HG03135 (cell line): ENCODE data around the gene LRCH4.

Experiments
- ATAC-seq: cut with Tn5 transposase; IDR thresholded peaks from one replicate; pipeline ENCODE4 v1.9.1; 2021; ENCODE audit warnings: mild to moderate bottlenecking, moderate library complexity; ENCODE audit not compliant: unreplicated experiment

The LRCH4 gene

GRCh38 chr7:100582650-100583049, 3.3 kb downstream of the LRCH4 start:
- no peak for ATAC-seq

DNA sequence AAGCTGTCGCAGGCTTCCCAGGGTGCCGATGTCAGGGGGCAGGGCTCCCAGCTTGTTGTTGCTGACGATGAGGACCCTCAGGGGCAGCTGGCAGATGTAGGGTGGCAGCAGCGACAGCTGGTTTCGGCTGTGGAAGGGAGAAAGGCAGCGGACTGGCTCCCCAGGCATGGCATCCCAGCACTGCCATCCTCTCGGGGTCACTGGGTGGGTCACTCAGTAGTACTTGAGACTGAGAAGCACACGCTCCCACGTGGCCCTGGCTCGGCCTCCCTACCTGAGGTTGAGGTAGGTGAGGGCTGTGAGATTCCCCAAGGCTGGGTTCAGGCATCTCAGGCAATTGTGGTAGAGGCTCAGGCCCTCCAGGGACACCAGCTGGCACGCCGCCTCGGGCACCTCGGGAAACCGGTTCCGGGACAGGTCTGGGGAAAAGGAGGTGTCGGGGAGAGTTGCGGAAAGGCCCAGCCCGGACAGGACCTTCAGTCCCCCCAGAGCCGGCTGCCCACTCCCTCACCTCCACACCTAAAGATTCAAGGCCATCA, 3.8 kb downstream of the LRCH4 start:
- no peak for ATAC-seq

DNA sequence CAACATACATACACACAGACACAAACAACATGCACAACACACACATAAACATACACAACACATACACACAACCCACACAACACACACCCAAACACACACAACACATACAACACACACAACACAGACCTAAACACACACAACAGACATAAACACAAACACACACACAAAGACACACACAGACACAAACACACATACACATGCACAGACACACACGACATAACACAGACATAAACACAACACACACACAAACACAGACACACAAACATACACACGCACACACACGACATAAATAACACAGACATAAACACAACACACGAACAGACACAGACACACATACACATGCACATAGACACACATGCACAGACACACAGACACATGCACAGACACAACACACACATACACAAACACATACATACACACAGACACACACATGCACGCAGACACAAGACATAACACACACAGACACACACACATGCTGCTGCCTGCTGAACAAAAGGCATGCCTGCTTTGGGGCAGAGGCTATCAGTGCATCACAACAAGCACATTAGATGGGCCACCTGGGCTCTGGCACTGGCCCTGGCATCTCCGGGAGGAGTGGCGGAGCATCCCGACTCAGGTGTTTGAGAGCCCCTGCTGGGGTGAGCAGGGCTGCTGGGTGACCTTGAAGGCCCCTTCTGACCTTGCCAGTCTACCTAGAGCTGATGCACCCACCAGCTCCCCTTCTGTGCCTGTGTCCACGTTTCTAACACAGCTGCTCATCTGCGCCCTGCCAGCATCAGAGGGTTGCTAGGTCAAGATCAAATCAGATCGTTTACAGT, 5.3 kb downstream of the LRCH4 start:
- no peak for ATAC-seq

DNA sequence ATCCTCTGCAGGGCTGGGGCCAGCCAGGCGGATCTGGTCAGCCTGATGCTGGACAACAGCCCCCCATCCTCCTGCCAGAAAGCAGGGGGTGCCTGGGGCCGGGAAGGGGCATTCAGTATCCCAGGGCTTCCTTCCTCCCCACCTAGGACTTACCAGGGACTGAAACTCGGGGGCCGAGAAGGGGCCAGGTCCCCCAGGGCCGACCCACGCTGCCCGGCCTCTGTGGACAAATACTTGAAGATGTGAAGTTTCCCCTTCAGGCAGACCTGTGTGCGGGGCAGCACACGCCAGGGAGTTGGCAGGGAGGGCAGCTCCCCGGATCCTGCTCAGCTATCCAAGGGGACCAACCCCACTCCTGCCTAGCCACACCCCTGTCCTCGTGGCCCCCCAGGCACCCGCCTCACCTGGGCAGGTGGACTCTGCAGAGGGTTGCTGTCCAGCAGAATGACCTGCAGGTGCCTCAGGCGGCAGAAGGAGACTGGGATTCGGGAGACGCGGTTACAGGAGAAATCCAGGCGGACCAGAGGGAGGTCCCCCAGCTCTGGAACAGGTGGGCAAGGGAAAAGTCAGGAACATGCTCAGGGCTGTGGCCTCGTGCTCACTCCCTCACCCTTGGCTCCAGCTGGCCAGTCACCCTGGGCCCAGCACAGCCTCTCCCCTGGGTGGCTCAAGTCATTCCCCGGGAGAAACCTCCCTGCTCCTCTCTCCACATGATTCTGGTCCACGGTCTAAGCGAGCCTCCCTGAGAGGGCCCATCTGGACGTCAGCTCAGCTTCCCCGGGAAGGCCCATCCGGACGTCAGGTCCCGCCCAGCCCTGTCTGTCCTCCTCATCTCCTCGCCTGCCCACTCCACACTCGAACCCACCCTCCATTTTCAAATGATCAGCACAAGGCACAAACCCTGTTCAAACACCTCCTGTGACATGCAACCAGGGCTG, 7.4 kb downstream of the LRCH4 start:
- no peak for ATAC-seq

DNA sequence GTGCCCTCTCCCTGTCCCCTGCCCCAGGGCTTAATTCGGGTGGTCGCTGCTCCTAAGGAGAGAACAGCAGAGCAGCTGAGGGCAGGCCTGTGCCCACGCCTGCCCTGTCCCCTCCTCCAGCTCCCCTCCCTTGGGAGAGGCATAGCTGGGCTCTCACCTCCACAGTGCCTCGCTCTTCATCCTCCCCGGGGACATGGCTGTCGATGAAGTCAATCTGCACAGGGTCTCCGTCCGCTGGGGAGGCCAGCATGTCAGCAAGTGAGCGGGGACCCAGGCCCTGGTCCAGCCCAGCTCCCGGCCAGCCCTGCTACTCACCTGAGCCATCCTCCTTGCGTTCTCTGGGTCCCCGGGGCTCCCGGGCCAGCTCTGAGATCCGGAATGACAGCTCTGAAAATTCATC, 8.4 kb downstream of the LRCH4 start:
- ATAC-seq: no peak

DNA sequence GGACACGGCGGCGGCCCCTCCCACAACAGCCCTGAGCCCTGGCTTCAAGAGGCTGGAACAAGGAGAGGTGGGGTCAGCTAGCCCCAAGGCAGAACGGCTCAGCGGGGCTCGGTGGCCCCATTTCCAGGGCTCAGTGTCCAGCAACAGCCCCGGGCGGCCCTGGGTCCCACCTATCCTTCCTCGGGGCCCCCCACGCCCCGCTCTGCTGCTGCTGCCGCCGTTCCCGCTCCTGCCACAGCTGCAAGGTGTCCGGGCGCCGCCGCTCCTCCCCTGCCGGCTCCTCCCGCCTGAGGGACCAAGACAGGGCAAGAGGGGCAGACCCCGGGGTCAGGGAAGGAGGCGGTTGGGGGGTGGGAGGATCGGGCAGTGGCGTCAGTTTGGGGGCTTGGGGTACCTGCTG, 8.8 kb downstream of the LRCH4 start:
- ATAC-seq: no peak

DNA sequence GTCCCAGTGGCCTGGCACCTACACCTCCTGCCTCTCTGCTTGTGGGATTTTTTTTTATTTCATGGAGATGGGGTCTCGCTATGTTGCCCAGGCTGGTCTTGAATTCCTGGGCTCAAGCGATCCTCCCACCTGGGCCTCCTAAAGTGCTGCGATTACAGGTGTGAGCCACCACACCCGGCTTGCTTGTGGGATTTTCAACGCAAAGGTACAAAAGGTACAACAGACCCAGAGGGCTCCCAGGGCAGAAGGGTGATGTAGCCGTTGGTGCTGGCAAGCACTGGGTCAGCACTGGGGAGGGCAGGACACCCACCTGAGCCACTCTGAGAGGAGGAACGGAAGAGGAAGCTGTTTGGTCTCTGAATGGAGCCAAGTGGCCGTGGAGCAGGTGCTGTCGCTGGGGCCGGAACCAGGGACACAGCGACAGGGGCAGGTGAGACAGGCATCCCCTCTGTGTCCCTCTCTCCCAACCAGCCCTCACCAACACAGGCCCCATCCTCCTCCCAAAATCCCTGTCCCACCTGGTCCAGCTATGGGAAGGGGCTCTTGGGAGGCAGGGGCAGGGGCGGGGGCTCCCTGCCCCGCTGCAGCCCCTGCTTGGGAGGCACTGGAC, 9.4 kb downstream of the LRCH4 start:
- no peak for ATAC-seq

DNA sequence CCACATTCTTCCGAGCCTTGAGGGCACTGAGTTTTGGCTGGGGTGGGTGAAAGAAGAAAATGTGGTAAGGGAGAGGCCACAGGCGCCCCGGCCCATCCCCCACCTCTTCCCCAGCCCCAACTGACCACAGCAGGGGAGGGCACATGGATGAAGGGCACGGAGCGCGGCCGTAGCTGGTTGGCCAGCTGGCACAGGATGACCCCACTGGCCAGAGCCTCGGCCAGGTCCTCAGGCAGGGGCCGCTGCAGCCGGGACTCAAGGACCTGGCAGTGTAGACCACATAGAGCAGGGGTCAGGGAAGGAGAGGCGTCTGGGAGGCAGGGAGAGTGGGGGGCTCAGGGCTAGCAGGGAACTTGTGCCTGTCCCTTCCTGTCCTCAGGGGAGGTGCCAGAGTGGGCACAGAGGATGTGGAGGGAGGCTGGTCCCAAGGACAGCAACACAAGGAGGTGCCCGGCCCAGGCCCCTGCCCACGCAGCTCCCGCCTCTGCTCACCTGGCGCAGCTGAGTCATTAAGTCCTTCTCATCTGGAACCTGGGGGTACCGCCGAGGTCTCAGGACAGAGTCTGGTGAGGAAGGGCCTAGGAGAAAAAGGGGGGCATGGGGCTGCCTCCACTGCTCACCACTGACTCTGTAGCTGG, 10.1 kb downstream of the LRCH4 start:
- ATAC-seq: no peak

DNA sequence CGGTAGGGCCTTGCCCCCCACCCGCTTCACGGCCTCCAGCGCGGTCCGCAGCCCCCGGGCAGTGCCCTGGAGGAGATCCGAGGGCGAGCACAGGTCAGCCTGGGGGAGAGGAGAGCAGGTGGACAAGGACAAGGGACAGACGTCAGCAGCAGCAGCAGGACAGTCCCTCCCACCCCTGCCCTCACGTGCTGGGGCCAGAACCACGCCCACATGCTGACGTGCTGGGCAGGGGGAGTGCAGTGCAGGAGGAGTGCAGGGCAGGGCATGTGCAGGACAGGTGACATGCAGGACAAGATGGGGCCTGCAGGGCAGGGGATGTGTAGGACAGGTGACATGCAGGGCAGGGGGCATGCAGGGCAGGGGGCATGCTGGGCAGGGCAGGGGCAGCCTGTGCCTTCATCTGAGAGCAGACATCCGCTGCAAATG, 10.7 kb downstream of the LRCH4 start:
- ATAC-seq: no peak

GRCh38 chr7:100574362-100575205, 11.3 kb downstream of the LRCH4 start:
- no peak for ATAC-seq

- no peak for ATAC-seq
These were observed 12.1 kb downstream of the LRCH4 start, which contains the start of gene SAP25 for GRCh38 chr7:100573691-100574361. SAP25 (minus strand) TSS chr7:100573900; CDS start chr7:100573742, 158 bp downstream.

DNA sequence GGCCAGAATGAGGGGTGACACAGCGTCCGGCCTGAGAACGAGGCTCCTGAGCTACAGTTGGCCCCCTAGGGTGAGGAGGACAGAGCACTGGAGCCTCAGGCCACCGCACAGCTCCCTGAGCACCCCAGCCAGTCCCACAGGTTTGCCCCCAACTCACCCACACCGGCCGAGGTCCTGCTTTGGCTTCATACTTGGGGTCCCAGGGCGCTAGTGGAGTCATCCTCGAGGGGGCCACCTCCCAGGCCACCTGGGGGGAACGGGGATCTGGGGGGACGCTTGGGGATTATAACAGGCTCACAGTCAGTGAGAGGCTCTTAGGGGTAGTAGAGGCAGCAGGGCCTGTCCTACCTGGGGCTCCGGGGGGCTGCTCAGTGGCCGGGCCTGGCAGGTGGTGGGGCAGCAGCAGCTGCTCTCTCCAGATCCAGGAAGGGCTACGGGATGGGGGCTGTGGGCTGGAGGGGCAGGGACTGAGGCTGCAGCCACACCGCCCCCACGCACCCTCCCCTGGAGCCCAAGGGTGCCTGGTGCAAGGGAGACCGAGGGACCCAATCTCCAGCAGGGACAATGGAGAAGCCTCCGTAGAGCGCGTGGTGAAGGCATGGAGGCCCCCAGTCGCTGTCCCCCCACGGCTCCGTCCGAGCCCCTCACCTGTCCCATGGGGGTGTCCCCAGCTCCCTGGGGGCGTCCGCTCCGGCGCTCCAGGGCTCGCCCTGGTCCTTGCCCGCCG, 12.8 kb downstream of the LRCH4 start:
- no peak for ATAC-seq

DNA sequence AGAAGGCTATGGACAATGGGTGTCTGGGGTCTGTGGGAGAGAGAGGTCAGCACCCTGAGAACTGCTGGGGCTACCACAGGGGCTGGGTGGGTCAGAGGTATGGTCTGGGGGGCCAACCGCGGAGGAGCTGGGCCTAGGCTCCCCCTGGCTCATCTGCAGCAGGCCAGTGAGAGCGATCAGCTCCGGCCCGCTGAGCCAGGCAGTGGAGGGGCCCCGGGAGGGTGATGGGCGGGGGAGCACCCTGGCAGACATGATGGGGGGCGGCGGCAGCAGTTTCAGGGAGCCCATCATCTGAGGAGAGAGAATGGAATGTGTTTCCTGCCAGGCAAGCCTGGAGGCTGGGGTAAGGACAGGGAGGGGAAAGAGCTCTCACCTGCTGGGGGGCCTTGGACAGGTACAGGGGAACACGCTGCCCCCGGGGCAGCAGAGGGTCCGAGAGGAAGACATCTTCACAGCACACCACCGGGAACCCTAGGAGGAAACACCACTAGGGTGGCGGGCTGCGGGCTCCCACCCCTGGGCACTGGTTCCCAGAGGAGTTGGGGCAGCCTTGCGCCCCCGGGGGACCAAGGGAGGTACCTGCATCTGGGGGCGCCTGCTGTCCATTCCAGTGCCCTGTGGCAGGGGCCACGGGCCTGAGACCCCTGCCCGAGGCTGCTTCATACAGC, 13.5 kb downstream of the LRCH4 start:
- no peak for ATAC-seq

DNA sequence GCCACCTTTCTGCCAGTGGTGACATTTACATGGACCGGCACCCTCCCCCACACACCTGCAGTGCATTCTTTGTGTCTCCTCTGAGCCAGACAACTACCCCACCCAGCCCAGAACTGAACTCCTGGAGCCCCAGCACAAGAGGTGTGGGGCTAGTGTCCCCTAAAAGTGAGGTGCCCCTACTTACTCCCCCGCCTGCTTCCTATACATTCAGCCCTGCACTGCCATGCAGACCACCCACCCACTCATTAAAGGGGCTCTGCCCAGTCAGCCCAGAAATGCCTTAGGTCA, 14.2 kb downstream of the LRCH4 start:
- ATAC-seq: no peak

- ATAC-seq: no peak
These were observed 14.7 kb downstream of the LRCH4 start for GRCh38 chr7:100570954-100571828.

GRCh38 chr7:100568896-100569844, 16.8 kb downstream of the LRCH4 start:
- no peak for ATAC-seq
